HCT116 (cell line): ENCODE data around the gene FITM2. TPM values are rescaled to one million over a fixed set of nuclear protein-coding genes. Genes with fewer than 3 reads are reported as not detected.

Experiments
- ATAC-seq: fragments of 200-7000 bp; cut with Tn5 transposase; 2 replicates; pipeline ENCODE4 v1.9.1; 2020; ENCODE audit warnings: mild to moderate bottlenecking, moderate library complexity
- BruUV-seq: library from RNA; stranded (reverse); fragments of 400-500 nt; replicated peaks from 2 replicates; lab custom pipeline; 2021; lab: Mats Ljungman, UMichigan
- CTCF ChIA-PET: fragments of 300-600 bp; sonication (Branson Sonifier 250); formaldehyde crosslinking; loops from one replicate; lab custom pipeline; 2021; ENCODE audit warnings: antibody characterized with exemption; lab: Charles Lee
- POLR2A ChIA-PET: fragments of 300-600, 350-600 bp; sonication (Branson Sonifier 250); formaldehyde crosslinking; loops from one replicate; lab custom pipeline; 2021; ENCODE audit warnings: antibody characterized with exemption; lab: Charles Lee
- RAD21 ChIA-PET, 2 experiments: fragments of 300-600 bp; sonication (Branson Sonifier 250); formaldehyde crosslinking; loops; one replicate each; lab custom pipeline; 2023; ENCODE audit warnings: low total read pairs in 2 of 2; ENCODE audit not compliant: uncharacterized antibody in 2 of 2, unreplicated experiment in 2 of 2, low non-redundant PET in 1 of 2; lab: Charles Lee
- DNase-seq: peaks from one replicate; pipeline ENCODE4 v3.0.0-alpha.2; 2010; ENCODE audit warnings: low read depth, low spot score
- H2AFZ ChIP-seq: fragments of 200-600 bp; shearing (Covaris generic), sonication (generic); 2 replicates; pipeline ENCODE4 v1.6.1; 2017; ENCODE audit warnings: low read depth, mixed run types, mixed read lengths, antibody characterized with exemption, low read length; ENCODE audit not compliant: poor library complexity, severe bottlenecking
- H3K27ac ChIP-seq: 2 replicates; pipeline ENCODE4 v1.5.1; 2012; ENCODE audit warnings: low read depth, low read length
- H3K27me3 ChIP-seq: fragments of 200-600 bp; sonication (generic); 2 replicates; pipeline ENCODE4 v1.6.1; 2016; ENCODE audit warnings: mixed run types, low read length, mixed read lengths; ENCODE audit not compliant: insufficient read depth
- H3K36me3 ChIP-seq, 2 experiments: fragments of 200-500 bp in 1 of 2; fragments of 200-600 bp in 1 of 2; sonication (Bioruptor generic) in 1 of 2; sonication (generic) in 1 of 2; 2 replicates each; pipeline versions ENCODE4 v1.5.1 to v1.6.1; 2014 to 2016; ENCODE audit warnings: low read length in 2 of 2, inconsistent platforms in 1 of 2, mixed read lengths in 1 of 2, mixed run types in 1 of 2; ENCODE audit not compliant: insufficient read depth in 2 of 2, control insufficient read depth in 1 of 2
- H3K4me1 ChIP-seq, 2 experiments: fragments of 200-600 bp in 1 of 2; sonication (generic) in 1 of 2; 2 replicates each; pipeline versions ENCODE4 v1.5.1 to v1.6.1; 2012 to 2017; ENCODE audit warnings: low read length in 2 of 2, inconsistent platforms in 1 of 2, mild to moderate bottlenecking in 1 of 2, mixed read lengths in 1 of 2, mixed run types in 1 of 2, moderate library complexity in 1 of 2; ENCODE audit not compliant: insufficient read depth in 2 of 2, control insufficient read depth in 1 of 2
- H3K4me2 ChIP-seq: fragments of 200-600 bp; sonication (generic); 2 replicates; pipeline ENCODE4 v1.6.1; 2017; ENCODE audit warnings: mixed run types, low read length, mixed read lengths
- H3K4me3 ChIP-seq, 2 experiments: fragments of 200-600 bp in 1 of 2; sonication (generic) in 1 of 2; replicated peaks in 1 of 2; 2 replicates each; pipeline ENCODE4 v1.5.1; 2011 to 2016; ENCODE audit warnings: low read length in 2 of 2, control low read depth in 1 of 2, low read depth in 1 of 2, mild to moderate bottlenecking in 1 of 2, mixed read lengths in 1 of 2, mixed run types in 1 of 2
- H3K79me2 ChIP-seq: fragments of 200-600 bp; sonication (generic); 2 replicates; pipeline ENCODE4 v1.6.1; 2017; ENCODE audit warnings: mild to moderate bottlenecking, mixed run types, low read length, moderate library complexity, mixed read lengths; ENCODE audit not compliant: insufficient read depth
- H3K9ac ChIP-seq: fragments of 200-600 bp; sonication (generic); 2 replicates; pipeline ENCODE4 v1.6.1; 2016; ENCODE audit warnings: low read length, mixed read lengths
- H3K9me2 ChIP-seq: fragments of 200-600 bp; sonication (generic), shearing (Covaris generic); 2 replicates; pipeline ENCODE4 v1.6.1; 2017; ENCODE audit warnings: mixed run types, mild to moderate bottlenecking, moderate library complexity; ENCODE audit not compliant: insufficient read depth
- H3K9me3 ChIP-seq, 2 experiments: fragments of 200-500 bp in 1 of 2; fragments of 200-600 bp in 1 of 2; sonication (Bioruptor generic) in 1 of 2; sonication (generic) in 1 of 2; 2 replicates each; pipeline ENCODE4 v1.6.1; 2014 to 2017; ENCODE audit warnings: low read length in 2 of 2, mixed read lengths in 2 of 2, inconsistent platforms in 1 of 2, low read depth in 1 of 2, mild to moderate bottlenecking in 1 of 2, mixed run types in 1 of 2, moderate library complexity in 1 of 2; ENCODE audit not compliant: control insufficient read depth in 1 of 2, insufficient read depth in 1 of 2
- H4K20me1 ChIP-seq: fragments of 200-600 bp; sonication (generic), shearing (Covaris generic); 2 replicates; pipeline ENCODE4 v1.6.1; 2017; ENCODE audit warnings: mixed run types, mild to moderate bottlenecking, moderate library complexity; ENCODE audit not compliant: insufficient read depth
- ELF1 ChIP-seq: IDR thresholded peaks from 2 replicates; pipeline ENCODE4 v1.6.1; 2012; ENCODE audit warnings: low read depth, borderline replicate concordance
- SRF ChIP-seq: IDR thresholded peaks from 2 replicates; pipeline ENCODE4 v1.6.1; 2012; ENCODE audit warnings: low read depth
- YY1 ChIP-seq: IDR thresholded peaks from 2 replicates; pipeline ENCODE4 v1.6.1; 2011; ENCODE audit warnings: low read length, low read depth, moderate library complexity, mild to moderate bottlenecking; ENCODE audit not compliant: insufficient replicate concordance; ENCODE audit errors: extremely low read depth
- ZFX ChIP-seq: fragments of 450-650 bp; IDR thresholded peaks from 2 replicates; pipeline ENCODE4 v1.6.1; 2017
- intact Hi-C: fragments of 100-400 bp; cut with micrococcal nuclease; formaldehyde crosslinking; loops from 2 replicates; pipeline ENCODE4 v1.10.0; 2022
- total RNA-seq: library from RNA; stranded (reverse); gene quantifications from one replicate; pipeline ENCODE4 v1.2.1, GENCODE V29; 2021; ENCODE audit not compliant: unreplicated experiment

FITM2 gene
- total RNA-seq, 1 experiment from 2014 or later: 5.2 TPM

- RAD21 ChIA-PET: no interaction called here
- no peak overlapping the region for H3K27ac ChIP-seq
- no peak for DNase-seq
- no TSS peak for BruUV-seq
- no peak overlapping the region for H3K4me2 ChIP-seq
- H3K9me2 ChIP-seq: no peaks in the 10 kb centered on the region
- no peaks in the 10 kb centered on the region for H4K20me1 ChIP-seq
- ATAC-seq: no peak
- H2AFZ ChIP-seq: no peak overlapping the region
- no peaks in the 10 kb centered on the region for H3K36me3 ChIP-seq
- POLR2A ChIA-PET: no interaction called here
- H3K79me2 ChIP-seq: no peaks in the 10 kb centered on the region
- H3K27me3 ChIP-seq: no peaks in the 10 kb centered on the region
- H3K9me3 ChIP-seq: no peaks in the 10 kb centered on the region
- intact Hi-C loops: no loop called here
- H3K4me3 ChIP-seq: no peak overlapping the region
- H3K4me1 ChIP-seq: no peaks in the 10 kb centered on the region
- CTCF ChIA-PET: no interaction called here
- TF ChIP-seq ELF1 (no peak), ZFX (no peak)
- TF ChIP-seq, all 23 proteins: peak for 0
- H3K9ac ChIP-seq: no peak overlapping the region
Measured at GRCh38 chr20:44334709-44335108, 23.7 kb upstream of the FITM2 start.

GRCh38 chr20:44334306-44334705 is 23.3 kb upstream of the FITM2 start:
- ChIA-PET RAD21 (no interaction called here), POLR2A (no interaction called here), CTCF (no interaction called here)
- Histone ChIP-seq H3K36me3 (no peaks in the 10 kb centered on the region), H3K9me3 (no peaks in the 10 kb centered on the region), H2AFZ (no peak overlapping the region), H3K79me2 (no peaks in the 10 kb centered on the region), H4K20me1 (no peaks in the 10 kb centered on the region), H3K27me3 (no peaks in the 10 kb centered on the region), H3K9me2 (no peaks in the 10 kb centered on the region), H3K4me1 (no peaks in the 10 kb centered on the region), H3K27ac (no peak overlapping the region), H3K4me2 (no peak overlapping the region), H3K9ac (no peak overlapping the region), H3K4me3 (no peak overlapping the region)
- no TSS peak for BruUV-seq
- intact Hi-C loops: no loop called here
- ATAC-seq (no peak), DNase-seq (no peak)
- no peak for TF ChIP-seq YY1
- no peak for TF ChIP-seq SRF
